ENCODE measurements around the gene ATAD1. TPM values are rescaled to one million over a fixed set of nuclear protein-coding genes. Genes with fewer than 3 reads are reported as not detected.

Gene ATAD1
- total RNA-seq, 1 donor from 2014 or later = 84.8 TPM

DNA sequence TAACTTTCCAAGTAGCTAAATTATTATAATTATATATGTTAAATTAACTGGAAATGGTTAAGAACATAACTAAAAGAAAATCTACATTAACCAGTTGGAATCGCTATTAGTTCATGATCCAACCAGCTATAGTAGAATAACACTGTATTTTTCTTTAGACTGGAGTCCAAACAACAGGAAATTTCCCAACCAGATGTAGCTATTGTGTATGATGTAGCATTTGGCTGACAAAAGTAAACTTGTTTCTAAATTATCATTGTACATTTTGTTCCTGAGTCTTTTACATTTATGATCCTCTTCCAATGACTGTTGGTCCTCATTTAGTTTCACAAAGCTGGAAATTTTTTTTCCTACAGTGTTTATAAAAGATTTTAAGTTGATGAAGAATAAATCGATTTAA lies 96.2 kb downstream of the ATAD1 start:
- DNase-seq (ENCODE audit: low read depth) = no peak

DNA sequence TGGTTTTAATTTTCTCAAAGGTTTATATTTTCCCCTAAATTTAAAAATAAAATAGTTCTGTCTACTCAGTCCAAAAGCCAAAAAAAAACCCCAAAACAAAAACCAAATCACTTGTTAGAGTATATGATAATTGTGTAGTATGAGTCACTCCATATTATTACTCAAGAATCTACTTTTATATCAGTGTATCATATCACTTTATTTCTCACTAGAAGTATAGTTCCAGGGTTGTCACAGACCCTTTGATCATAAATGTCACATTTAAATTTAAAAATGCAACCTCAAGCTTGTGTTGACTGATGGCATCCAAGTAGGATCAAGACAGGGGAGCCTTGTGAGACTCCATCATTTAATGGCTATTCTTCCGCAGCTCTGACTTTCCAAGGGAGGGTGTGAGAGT lies 97.4 kb downstream of the ATAD1 start:
- no peak for DNase-seq (ENCODE audit: low read depth)

DNA sequence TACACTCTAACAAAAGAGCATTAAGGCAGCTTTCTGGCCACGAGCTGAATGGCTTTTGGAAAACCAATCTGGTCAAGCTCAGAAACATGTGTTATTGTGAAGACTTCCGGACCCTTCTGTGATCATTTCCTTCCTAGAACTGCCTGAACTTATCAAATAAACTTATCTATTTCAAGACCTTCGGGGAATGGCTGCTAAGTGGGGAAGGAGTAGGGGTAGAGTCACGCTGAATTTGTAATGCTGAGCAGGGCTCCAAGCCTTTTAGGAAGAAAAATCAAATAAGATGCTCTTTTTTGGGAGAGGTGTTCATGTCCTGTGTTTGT lies 101.7 kb downstream of the ATAD1 start:
- DNase-seq (ENCODE audit: low read depth) = no peak

DNA sequence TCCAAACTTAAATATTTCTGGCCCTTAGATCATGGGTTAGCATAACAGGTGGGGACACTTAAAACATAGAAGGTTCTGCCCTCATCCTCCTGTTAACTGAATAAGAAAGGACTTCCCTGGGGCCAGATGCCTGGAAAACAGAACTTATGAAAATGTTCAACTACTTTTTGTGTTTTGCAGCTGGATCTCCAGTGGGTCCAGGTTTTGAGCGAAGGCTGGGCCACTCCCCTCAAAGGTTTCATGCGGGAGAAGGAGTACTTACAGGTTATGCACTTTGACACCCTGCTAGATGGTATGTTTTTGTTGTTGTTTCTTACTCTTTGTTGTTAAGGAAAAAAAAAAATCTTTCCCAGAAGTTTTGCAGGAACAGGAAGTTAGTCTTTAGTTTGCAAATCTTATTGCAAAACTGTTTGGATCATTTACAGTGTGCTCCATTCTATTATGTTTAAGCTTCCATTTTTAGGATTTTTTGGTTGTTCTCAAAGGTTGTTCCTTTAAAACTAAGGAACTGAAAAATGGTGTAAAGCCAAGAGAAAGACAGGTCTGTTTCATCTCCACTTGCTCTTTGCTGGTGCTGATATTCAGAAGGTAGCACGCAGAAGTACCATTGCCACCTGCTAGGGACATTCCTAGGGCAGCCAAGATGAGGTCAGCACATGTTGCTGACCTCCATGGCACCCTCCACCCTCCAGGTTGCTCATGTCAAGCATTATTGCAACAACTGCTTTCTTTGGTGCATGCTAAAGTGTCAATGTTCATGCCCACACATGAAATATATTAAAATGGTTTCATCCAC lies 102.3 kb downstream of the ATAD1 start:
- no peak for DNase-seq (ENCODE audit: low read depth)

DNA sequence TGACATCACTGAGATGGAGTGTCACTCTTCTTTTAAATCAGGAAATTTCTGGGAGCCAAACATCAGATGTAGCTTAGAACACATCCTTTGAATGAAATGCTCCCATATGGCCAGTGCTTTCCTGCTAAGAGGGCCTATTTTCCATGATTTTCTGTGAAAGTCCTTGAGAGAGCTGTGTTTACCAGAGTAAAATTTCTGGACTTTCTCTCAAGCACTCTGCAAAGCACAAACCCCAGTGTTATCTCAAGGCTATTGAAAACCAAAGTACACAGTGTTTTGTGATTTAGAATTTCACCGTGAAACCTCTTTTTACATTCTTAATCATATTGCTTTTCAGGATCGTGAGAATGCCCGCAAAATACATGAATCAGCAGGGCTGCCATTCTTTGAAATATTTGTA lies 104.3 kb downstream of the ATAD1 start:
- no peak for DNase-seq (ENCODE audit: low read depth)

DNA sequence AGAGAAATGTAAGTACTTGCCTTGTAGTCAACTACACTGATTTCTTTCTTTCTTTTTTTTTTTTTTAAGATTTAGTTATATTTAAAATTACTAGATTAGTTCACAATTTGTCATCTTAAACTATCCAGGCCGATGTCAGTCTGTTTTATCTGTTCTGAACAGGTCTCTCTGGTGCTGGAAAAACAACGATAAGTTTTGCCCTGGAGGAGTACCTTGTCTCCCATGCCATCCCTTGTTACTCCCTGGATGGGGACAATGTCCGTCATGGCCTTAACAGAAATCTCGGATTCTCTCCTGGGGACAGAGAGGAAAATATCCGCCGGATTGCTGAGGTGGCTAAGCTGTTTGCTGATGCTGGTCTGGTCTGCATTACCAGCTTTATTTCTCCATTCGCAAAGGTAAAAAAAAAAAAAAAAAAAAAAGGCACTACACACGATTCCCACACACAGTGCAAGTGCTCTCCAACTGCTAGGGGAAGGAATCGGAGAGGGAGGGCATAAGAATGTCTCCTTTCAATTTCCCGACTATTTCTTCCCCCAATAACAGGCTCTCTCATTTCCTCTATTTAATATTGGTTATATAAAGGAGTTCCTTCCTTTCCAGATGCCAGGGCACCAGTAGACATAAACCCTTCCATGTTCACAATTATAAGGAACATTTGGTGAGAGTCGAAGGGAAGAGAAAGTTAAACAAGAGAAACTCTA lies 105.0 kb downstream of the ATAD1 start:
- no peak for DNase-seq (ENCODE audit: low read depth)

DNA sequence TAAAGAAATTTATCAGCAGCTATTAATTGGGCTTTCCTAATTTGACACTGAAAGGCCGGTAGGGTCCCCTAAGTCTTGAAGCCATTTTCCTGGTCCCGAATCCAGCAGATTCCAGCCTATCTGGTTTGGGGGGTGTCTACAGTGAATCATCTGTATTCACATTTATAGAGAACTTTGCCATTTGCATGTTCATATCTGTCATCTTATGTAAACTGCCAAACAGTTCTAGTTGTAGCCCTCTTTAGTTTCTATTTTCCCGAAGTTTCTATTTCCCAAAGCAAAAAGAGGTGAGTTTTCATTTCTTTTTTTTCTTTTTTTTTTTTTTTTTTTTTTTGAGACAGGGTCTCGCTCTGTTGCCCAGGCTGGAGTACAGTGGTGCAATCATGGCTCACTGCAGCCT lies 110.8 kb downstream of the ATAD1 start:
- no peak for DNase-seq (ENCODE audit: low read depth)

DNA sequence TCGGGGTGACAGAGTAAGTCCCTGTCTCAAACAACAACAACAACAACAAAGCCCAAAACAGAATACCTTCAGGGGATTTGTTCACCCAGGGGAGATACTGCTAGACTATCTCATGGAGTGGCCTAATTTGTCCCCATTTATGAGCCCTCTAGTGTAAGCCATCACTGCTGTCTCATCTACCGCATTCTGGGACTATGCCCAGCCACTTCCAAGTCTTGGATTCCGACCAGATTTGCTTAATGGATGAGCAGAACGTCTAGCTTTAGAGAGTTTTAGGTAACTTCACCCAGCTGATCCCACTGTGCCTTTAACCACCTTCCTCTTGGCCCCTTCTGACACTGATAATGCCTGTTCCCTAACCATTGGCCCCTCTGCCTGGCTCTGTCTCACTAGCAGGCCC lies 111.3 kb downstream of the ATAD1 start:
- DNase-seq (ENCODE audit: low read depth) = no peak

DNA sequence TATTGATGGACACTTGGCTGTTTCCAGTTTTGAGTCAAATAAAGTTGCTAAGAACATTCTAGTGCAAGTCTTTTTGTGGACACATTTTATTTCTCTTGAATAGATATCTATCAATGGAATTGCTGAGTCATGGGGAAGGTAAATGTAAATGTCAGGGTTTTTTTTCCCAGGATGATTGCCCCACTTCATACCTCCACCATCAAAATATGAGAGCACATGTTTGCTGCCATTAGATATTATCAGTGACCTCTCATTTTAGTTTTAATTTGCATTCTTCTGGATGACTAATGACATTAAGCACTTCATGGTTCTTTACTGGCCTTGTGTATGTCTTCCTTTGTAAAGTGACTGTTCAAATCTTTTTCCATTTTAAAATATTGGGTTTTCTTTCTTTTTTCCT lies 112.7 kb downstream of the ATAD1 start:
- DNase-seq (ENCODE audit: low read depth) = no peak

DNA sequence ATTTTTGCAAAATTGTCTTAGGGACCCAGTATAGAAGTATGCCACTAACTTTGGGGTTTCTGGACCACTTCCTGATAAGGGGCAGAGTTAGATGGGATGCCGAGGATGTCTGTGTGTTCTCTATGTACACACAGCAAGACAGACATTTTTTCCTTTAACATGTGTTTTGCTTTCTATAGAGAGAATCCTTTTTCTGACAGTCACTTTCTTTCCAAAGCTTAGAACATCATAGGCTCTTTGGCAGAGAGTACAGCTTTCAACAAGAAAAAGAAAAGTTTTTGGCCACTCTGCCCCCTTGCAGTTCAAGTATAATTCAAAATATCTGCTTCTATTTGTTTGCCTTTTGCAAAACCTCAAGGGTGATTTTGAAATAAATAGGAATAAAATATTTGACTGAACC lies 114.3 kb downstream of the ATAD1 start:
- no peak for DNase-seq (ENCODE audit: low read depth)

DNA sequence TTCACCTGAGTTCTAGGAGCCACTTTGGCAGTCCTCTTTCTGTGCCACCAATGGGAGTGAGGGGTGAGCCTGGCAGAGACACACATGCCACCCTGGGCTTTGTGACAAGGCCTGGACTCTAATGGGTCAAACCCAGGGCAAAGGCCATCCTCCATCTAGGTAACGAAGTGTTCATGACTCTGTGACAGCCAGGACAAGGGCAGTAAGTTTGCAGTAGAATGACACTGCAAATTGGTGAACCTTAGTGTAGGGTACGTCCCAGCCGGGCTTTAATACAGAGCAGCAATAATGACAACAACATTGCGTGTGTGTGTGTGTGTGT lies 115.1 kb downstream of the ATAD1 start:
- DNase-seq (ENCODE audit: low read depth) = no peak

DNA sequence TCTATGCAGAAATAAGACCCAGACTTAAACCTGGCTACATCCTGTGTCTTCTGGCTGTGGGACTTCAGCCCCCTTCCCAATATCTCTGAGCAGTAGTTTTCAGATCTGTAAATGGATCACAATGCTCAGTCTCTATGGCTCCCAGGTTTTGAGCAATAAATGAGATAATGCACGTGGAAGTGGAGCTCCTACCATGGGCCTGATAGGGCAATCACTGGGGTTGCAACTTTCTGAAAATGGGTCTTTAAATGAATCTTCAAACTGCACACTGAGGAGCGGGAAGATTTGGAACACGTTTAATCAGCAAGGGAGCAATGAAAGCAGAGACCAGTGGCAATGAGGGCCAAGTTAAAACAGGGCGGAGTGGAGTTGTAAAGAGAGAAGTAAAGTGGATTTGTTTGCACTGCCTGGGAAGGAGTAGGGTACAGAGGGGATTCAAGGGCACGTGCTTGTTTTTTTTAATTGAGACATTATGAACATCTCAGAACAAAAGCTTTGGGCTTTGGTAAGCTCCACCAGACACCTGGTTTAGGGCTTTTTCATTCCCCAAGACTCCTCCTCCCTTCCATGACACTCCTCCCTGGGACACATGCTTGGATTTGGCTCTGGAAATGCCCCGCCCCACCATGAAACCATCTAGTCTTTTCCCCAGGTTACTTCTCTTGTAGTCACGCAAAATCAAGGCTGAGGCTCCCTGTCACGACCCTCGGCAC lies 115.6 kb downstream of the ATAD1 start:
- DNase-seq (ENCODE audit: low read depth) = no peak

Other genes starting within 250 kb of the ATAD1 start
- 8.2 and 8.3 TPM in 2 replicates for gene PAPSS2, start 158.3 kb downstream of the ATAD1 start, total RNA-seq
- 1.0 and 1.2 TPM in 2 replicates for gene KLLN, start 45.3 kb upstream of the ATAD1 start, total RNA-seq
- 66.2 and 69.3 TPM in 2 replicates for gene PTEN, start 45.4 kb upstream of the ATAD1 start, total RNA-seq

All from myocyte (in vitro differentiated cells).